ENCODE data around the gene OTULIN.

DNA sequence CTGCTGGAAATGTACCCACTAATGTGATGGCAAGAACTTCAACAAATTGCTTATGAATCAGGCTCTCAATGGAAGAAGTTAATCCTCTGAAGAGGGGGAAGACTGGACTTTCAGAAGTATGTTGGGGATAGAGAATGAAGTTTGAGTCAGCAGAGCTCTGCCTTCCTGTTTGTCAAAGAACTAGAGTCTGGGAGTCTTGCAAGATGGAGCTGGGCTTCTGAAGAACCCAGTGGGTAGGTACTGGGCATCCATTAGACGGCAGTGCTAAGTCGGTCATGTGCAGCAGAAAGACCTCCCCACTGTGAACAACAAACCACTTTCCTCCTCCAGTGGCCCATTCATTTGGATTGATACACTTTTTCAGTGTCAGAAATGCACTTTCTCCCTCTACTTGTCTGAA, 34.6 kb downstream of the OTULIN start:
- TF ChIP-seq, protein P1, sequence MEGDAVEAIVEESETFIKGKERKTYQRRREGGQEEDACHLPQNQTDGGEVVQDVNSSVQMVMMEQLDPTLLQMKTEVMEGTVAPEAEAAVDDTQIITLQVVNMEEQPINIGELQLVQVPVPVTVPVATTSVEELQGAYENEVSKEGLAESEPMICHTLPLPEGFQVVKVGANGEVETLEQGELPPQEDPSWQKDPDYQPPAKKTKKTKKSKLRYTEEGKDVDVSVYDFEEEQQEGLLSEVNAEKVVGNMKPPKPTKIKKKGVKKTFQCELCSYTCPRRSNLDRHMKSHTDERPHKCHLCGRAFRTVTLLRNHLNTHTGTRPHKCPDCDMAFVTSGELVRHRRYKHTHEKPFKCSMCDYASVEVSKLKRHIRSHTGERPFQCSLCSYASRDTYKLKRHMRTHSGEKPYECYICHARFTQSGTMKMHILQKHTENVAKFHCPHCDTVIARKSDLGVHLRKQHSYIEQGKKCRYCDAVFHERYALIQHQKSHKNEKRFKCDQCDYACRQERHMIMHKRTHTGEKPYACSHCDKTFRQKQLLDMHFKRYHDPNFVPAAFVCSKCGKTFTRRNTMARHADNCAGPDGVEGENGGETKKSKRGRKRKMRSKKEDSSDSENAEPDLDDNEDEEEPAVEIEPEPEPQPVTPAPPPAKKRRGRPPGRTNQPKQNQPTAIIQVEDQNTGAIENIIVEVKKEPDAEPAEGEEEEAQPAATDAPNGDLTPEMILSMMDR (IDR thresholded peaks at IDR 0.05; ENCODE audit: low read length), result no peak
- no peak for TF ChIP-seq EZH2 (IDR thresholded peaks at IDR 0.05; ENCODE audit: borderline replicate concordance, low read length)
